Spleen (tissue), 7 donors: Measurements from ENCODE around the gene SPRN.

Experiments
- CTCF ChIP-seq, 11 experiments: fragments of 200-600 bp in 7 of 11; fragments of 450-650 bp in 4 of 11; sonication (generic) in 4 of 11; IDR thresholded peaks in 8 of 11; conservative IDR thresholded peaks in 3 of 11; 1 replicate in 7 of 11; 2 replicates in 4 of 11; pipeline versions ENCODE4 v1.4.0 to v1.8.0; 2016 to 2021; ENCODE audit warnings: antibody characterized with exemption in 11 of 11, inconsistent platforms in 4 of 11, mild to moderate bottlenecking in 1 of 11
- POLR2A ChIP-seq, 3 donors: fragments of 450-650 bp; IDR thresholded peaks; one replicate each; pipeline ENCODE4 v1.5.1; 2017; ENCODE audit warnings: antibody characterized with exemption in 3 of 3, mild to moderate bottlenecking in 1 of 3
- POLR2AphosphoS5 ChIP-seq, 3 donors: sonication (generic); formaldehyde crosslinking; IDR thresholded peaks; one replicate each; pipeline ENCODE4 v1.5.1; 2017; ENCODE audit warnings: antibody characterized with exemption in 3 of 3
- donor health status: DM: no; HTN: no; CAD: no; lungs with moderate emphysema.
- donor health status: DM: no; HTN: no; CAD: no.
- donor health status: DM: no; HTN: no; CAD: no.

GRCh38 chr10:133420579-133420978, 3.8 kb downstream of the SPRN start:
- TF ChIP-seq CTCF (IDR thresholded peaks at IDR 0.05 in 8 of 11, conservative IDR thresholded peaks at IDR 0.05 in 3 of 11), result no peak
- TF ChIP-seq POLR2AphosphoS5 (IDR thresholded peaks at IDR 0.05), result no peak
- no peak for TF ChIP-seq POLR2A (IDR thresholded peaks at IDR 0.05)
